HG02623 (cell line): ENCODE measurements around the gene ZBTB16.

ENCODE experiments used
- ATAC-seq: cut with Tn5 transposase; IDR thresholded peaks from one replicate; pipeline ENCODE4 v1.9.1; 2021; ENCODE audit warnings: moderate library complexity; ENCODE audit not compliant: unreplicated experiment

ZBTB16 gene

GRCh38 chr11:114257621-114258558 is 198.4 kb downstream of the ZBTB16 start:
- no peak for ATAC-seq

GRCh38 chr11:114258696-114259095 is 199.2 kb downstream of the ZBTB16 start:
- no peak for ATAC-seq

GRCh38 chr11:114259124-114259526 is 199.6 kb downstream of the ZBTB16 start:
- ATAC-seq, result no peak

GRCh38 chr11:114259551-114259983 is 200.1 kb downstream of the ZBTB16 start:
- ATAC-seq, result no peak

- ATAC-seq, result no peak
These were observed 200.6 kb downstream of the ZBTB16 start for GRCh38 chr11:114260077-114260476.

GRCh38 chr11:114260483-114260882 is 201.0 kb downstream of the ZBTB16 start:
- ATAC-seq, result no peak

- no peak for ATAC-seq
These were observed 202.3 kb downstream of the ZBTB16 start for GRCh38 chr11:114261791-114262190.

GRCh38 chr11:114262681-114263512 is 203.4 kb downstream of the ZBTB16 start:
- ATAC-seq, result no peak

GRCh38 chr11:114263513-114264170 is 204.1 kb downstream of the ZBTB16 start:
- ATAC-seq, result no peak

GRCh38 chr11:114264381-114264780 is 204.9 kb downstream of the ZBTB16 start:
- ATAC-seq, result no peak

- ATAC-seq, result no peak
These were observed 205.8 kb downstream of the ZBTB16 start for GRCh38 chr11:114265122-114265878.

- ATAC-seq, result no peak
These were observed 210.0 kb downstream of the ZBTB16 start for GRCh38 chr11:114269498-114269897.

- ATAC-seq, result no peak
These were observed 211.2 kb downstream of the ZBTB16 start for GRCh38 chr11:114270531-114271270.

GRCh38 chr11:114271316-114271715 is 211.8 kb downstream of the ZBTB16 start:
- ATAC-seq, result no peak

GRCh38 chr11:114272311-114272710 is 212.8 kb downstream of the ZBTB16 start:
- no peak for ATAC-seq

GRCh38 chr11:114273071-114273470 is 213.6 kb downstream of the ZBTB16 start:
- ATAC-seq, result no peak

- no peak for ATAC-seq
These were observed 214.6 kb downstream of the ZBTB16 start for GRCh38 chr11:114273890-114274635.

GRCh38 chr11:114274637-114275036 is 215.1 kb downstream of the ZBTB16 start:
- ATAC-seq, result no peak

GRCh38 chr11:114275280-114275679 is 215.8 kb downstream of the ZBTB16 start:
- ATAC-seq, result no peak
